Keratinocyte (primary cell): ENCODE measurements around the gene DOLPP1. TPM values are rescaled to one million over a fixed set of nuclear protein-coding genes. Genes with fewer than 3 reads are reported as not detected.

Source experiments
- DNase-seq: peaks from one replicate; pipeline ENCODE4 v3.0.0-alpha.2; 2011; ENCODE audit warnings: low read depth, missing footprints, low spot score
- FAIRE-seq: peaks from 2 replicates; lab custom pipeline; 2011; peaks lifted over from hg19 to GRCh38; lab: Jason Lieb, UNC
- H2AFZ ChIP-seq: 2 replicates; pipeline ENCODE4 v1.6.0; 2012; ENCODE audit warnings: low read length, control low read depth, inconsistent platforms; ENCODE audit not compliant: control insufficient read depth
- H3K27ac ChIP-seq: 2 replicates; pipeline ENCODE4 v1.5.1; 2011; ENCODE audit warnings: low read length; ENCODE audit not compliant: control insufficient read depth, insufficient read depth
- H3K27me3 ChIP-seq: 3 replicates; pipeline ENCODE4 v1.6.0; 2011; ENCODE audit warnings: low read length; ENCODE audit not compliant: control insufficient read depth, insufficient read depth; ENCODE audit errors: extremely low read depth
- H3K36me3 ChIP-seq, 2 experiments: 2 replicates in 1 of 2; 3 replicates in 1 of 2; pipeline ENCODE4 v1.5.1; 2011; ENCODE audit warnings: low read length in 2 of 2, mild to moderate bottlenecking in 1 of 2; ENCODE audit not compliant: control insufficient read depth in 2 of 2, insufficient read depth in 2 of 2; ENCODE audit errors: extremely low read depth in 1 of 2
- H3K4me1 ChIP-seq: 3 replicates; pipeline ENCODE4 v1.5.1; 2011; ENCODE audit warnings: low read length; ENCODE audit not compliant: control insufficient read depth, insufficient read depth; ENCODE audit errors: extremely low read depth
- H3K4me2 ChIP-seq: 3 replicates; pipeline ENCODE4 v1.6.0; 2011; ENCODE audit warnings: low read depth, low read length; ENCODE audit not compliant: control insufficient read depth, insufficient read depth; ENCODE audit errors: extremely low read depth
- H3K4me3 ChIP-seq, 3 experiments: fragments of 200-600 bp in 1 of 3; sonication (generic) in 1 of 3; 2 replicates in 2 of 3; 3 replicates in 1 of 3; pipeline ENCODE4 v1.5.1; 2011 to 2016; ENCODE audit warnings: low read length in 3 of 3, mild to moderate bottlenecking in 3 of 3, control low read depth in 2 of 3, inconsistent platforms in 1 of 3, low read depth in 1 of 3, mixed read lengths in 1 of 3, mixed run types in 1 of 3, moderate library complexity in 1 of 3; ENCODE audit not compliant: control insufficient read depth in 2 of 3, insufficient read depth in 2 of 3; ENCODE audit errors: extremely low read depth in 1 of 3
- H3K79me2 ChIP-seq: 2 replicates; pipeline ENCODE4 v1.6.0; 2012; ENCODE audit warnings: low read length; ENCODE audit not compliant: control insufficient read depth, insufficient read depth
- H3K9ac ChIP-seq: 3 replicates; pipeline ENCODE4 v1.6.0; 2011; ENCODE audit warnings: low read length; ENCODE audit not compliant: control insufficient read depth, insufficient read depth; ENCODE audit errors: extremely low read depth
- H3K9me1 ChIP-seq: 3 replicates; pipeline ENCODE4 v1.6.0; 2011; ENCODE audit warnings: low read length; ENCODE audit not compliant: control insufficient read depth, insufficient read depth; ENCODE audit errors: extremely low read depth
- H3K9me3 ChIP-seq: 2 replicates; pipeline ENCODE4 v1.5.1; 2012; ENCODE audit warnings: low read depth, low read length; ENCODE audit not compliant: control insufficient read depth
- H4K20me1 ChIP-seq: 3 replicates; pipeline ENCODE4 v1.6.0; 2011; ENCODE audit warnings: low read length; ENCODE audit not compliant: control insufficient read depth, insufficient read depth; ENCODE audit errors: extremely low read depth
- EZH2 ChIP-seq: IDR thresholded peaks from one replicate; pipeline ENCODE4 v1.6.1; 2012; ENCODE audit warnings: inconsistent platforms, mild to moderate bottlenecking, low read length, moderate library complexity
- dilution Hi-C: fragments of 300-500 bp; cut with MboI; formaldehyde crosslinking; loops from one replicate; pipeline ENCODE4 v1.7.0; 2020; ENCODE audit warnings: low sequenced_read_pairs; ENCODE audit not compliant: extremely low pct_ligation_motif_present
- polyA plus RNA-seq, 5 experiments: library from polyadenylated mRNA; depleted of rRNA in 3 of 5; stranded (reverse) in 3 of 5; stranded (forward) in 1 of 5; unstranded in 1 of 5; fragments of >200 nt; gene quantifications; 1 replicate in 1 of 5; 2 replicates in 3 of 5; 3 replicates in 1 of 5; pipeline versions ENCODE4 v1.2.1 to v1.2.3, GENCODE V29; 2011 to 2012; ENCODE audit warnings: missing spikeins in 2 of 5, low read depth in 1 of 5, low replicate concordance in 1 of 5
- TF ChIP-seq, protein P1 (sequence below), 3 experiments: IDR thresholded peaks in 1 of 3; conservative IDR thresholded peaks in 1 of 3; optimal IDR thresholded peaks in 1 of 3; 2 replicates in 2 of 3; 3 replicates in 1 of 3; pipeline versions ENCODE3 to v1.5.1; 2011; ENCODE audit warnings: low read length in 3 of 3, mild to moderate bottlenecking in 3 of 3, moderate library complexity in 2 of 3, control low read depth in 1 of 3, inconsistent platforms in 1 of 3; ENCODE audit not compliant: insufficient read depth in 2 of 3; ENCODE audit errors: extremely low read depth in 1 of 3

DOLPP1 gene
- polyA plus RNA-seq, 1 donor (not counting 4 experiments of a cell fraction or from before 2014, with no cell fraction given), result 14.2 TPM

DNA sequence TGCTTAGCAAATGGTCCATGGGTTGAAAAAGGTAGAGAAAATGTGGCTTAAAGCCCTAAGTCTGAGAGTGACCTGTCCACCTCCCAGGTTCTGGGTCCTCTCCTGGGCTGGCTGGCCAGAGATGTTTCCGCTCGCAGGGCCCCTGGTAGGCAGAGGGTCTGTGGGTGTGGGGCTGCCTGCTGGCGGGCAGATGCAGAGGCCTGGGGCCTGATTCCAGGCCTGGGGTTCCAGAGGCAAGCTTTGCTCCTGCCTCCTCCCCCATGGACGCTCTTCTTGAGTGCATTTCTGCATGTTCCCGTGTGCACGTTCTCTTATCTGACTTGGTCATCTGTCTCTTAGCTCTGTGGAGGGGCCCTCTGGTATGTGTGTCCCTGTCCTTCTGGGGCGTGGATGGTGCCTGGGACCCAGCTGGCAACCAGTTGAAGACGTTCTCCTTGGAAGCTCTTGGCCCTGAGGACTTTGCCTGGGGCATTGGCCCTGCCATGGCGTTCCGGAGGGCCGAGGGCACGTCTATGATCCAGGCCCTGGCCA is 40.7 kb upstream of the DOLPP1 start:
- peaks cover 26% of the 10 kb centered on the region for H3K79me2 ChIP-seq
- H3K4me1 ChIP-seq, result peaks cover 17% of the 10 kb centered on the region
- no peaks in the 10 kb centered on the region for H3K9me3 ChIP-seq
- no peak overlapping the region for H3K4me3 ChIP-seq
- DNase-seq, result no peak
- H3K4me2 ChIP-seq, result no peak overlapping the region
- H3K9me1 ChIP-seq, result no peaks in the 10 kb centered on the region
- H3K9ac ChIP-seq, result no peak overlapping the region
- TF ChIP-seq, protein P1, sequence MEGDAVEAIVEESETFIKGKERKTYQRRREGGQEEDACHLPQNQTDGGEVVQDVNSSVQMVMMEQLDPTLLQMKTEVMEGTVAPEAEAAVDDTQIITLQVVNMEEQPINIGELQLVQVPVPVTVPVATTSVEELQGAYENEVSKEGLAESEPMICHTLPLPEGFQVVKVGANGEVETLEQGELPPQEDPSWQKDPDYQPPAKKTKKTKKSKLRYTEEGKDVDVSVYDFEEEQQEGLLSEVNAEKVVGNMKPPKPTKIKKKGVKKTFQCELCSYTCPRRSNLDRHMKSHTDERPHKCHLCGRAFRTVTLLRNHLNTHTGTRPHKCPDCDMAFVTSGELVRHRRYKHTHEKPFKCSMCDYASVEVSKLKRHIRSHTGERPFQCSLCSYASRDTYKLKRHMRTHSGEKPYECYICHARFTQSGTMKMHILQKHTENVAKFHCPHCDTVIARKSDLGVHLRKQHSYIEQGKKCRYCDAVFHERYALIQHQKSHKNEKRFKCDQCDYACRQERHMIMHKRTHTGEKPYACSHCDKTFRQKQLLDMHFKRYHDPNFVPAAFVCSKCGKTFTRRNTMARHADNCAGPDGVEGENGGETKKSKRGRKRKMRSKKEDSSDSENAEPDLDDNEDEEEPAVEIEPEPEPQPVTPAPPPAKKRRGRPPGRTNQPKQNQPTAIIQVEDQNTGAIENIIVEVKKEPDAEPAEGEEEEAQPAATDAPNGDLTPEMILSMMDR (optimal IDR thresholded peaks at IDR 0.05 in 1 of 3, IDR thresholded peaks at IDR 0.05 in 1 of 3, conservative IDR thresholded peaks at IDR 0.05 in 1 of 3; ENCODE audit: extremely low read depth in 1 of 3, insufficient read depth in 2 of 3, low read length in 3 of 3), result no peak
- TF ChIP-seq EZH2, result no peak
- H3K27me3 ChIP-seq, result no peaks in the 10 kb centered on the region
- FAIRE-seq, result no peak
- dilution Hi-C loops, result no loop called here
- no peaks in the 10 kb centered on the region for H4K20me1 ChIP-seq
- H3K27ac ChIP-seq, result no peak overlapping the region
- H2AFZ ChIP-seq, result no peak overlapping the region
- H3K36me3 ChIP-seq, result peaks cover 8 to 12% of the 10 kb centered on the region in 2 experiments

DNA sequence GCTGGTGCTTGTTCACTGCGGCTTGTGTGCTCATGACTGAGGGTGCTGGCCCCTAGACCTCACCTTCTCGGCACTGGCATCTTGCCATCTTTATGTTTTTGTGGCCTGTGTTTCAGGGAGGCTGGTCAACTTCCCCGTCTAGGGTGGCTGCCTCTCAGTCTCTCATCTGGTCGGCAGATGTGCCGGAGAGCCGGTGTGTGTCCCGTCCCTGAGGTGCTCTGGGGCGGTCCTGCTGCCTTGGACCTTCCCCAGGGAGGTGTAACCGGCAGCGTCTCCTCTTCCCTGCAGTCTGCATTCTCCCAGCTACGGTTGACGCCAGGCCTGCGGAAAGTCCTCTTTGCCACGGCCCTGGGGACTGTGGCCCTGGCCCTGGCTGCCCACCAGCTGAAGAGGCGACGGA is 38.9 kb upstream of the DOLPP1 start:
- no peak for FAIRE-seq
- dilution Hi-C loops, result no loop called here

More for the DNA sequence above, 38.9 kb upstream of the DOLPP1 start:
- no peak overlapping the region for H2AFZ ChIP-seq
- H3K4me1 ChIP-seq, result peaks cover 12% of the 10 kb centered on the region
- no peak for DNase-seq
- no peak overlapping the region for H3K27ac ChIP-seq
- no peak overlapping the region for H3K4me3 ChIP-seq
- no peak for TF ChIP-seq EZH2
- TF ChIP-seq, protein P1 (optimal IDR thresholded peaks at IDR 0.05 in 1 of 3, IDR thresholded peaks at IDR 0.05 in 1 of 3, conservative IDR thresholded peaks at IDR 0.05 in 1 of 3; ENCODE audit: extremely low read depth in 1 of 3, insufficient read depth in 2 of 3, low read length in 3 of 3), result no peak
- peaks cover 12 to 13% of the 10 kb centered on the region in 2 experiments for H3K36me3 ChIP-seq
- no peaks in the 10 kb centered on the region for H3K9me3 ChIP-seq
- no peak overlapping the region for H3K4me2 ChIP-seq
- no peaks in the 10 kb centered on the region for H4K20me1 ChIP-seq
- H3K9me1 ChIP-seq, result no peaks in the 10 kb centered on the region
- H3K9ac ChIP-seq, result no peak overlapping the region
- peaks cover 20% of the 10 kb centered on the region for H3K79me2 ChIP-seq
- H3K27me3 ChIP-seq, result no peaks in the 10 kb centered on the region
